ENCODE results near the gene ITGB8.
A peak's percentile ranks its signal among the peaks of the same experiment; 100 is the strongest.

The ITGB8 gene

DNA sequence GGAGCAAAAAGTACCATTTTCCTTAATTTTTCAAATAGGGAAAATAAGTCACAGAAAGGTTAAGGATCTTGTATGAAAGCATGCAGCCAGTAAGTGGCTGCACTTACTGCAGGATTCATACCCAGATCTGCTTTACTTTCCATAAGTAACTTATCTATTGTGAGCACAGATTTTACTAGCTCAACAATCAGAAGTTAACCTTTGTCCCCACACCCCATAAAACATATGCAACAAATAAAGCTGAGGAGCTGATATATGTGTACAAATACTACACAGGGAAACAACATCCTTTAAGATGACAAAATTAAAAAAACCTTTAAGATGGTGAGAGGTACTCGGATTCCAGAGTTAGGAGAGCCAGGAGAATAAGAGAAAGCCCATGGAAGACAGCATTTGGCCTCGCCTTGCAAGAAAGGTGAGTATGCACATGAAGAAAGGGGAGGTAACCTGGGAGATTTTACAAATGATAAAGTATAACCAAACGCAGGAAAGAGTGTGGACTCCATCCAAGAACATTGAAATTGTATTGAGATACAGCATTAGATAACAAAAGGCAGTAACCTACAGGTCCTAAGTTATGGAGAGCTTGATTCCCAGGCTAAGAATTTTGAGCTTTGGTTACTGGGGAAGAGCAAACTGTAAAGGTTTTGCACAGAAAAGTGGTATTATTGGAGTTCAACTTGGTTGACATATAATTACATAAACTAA lies 87.1 kb downstream of the ITGB8 start:
- no peak for DNase-seq

DNA sequence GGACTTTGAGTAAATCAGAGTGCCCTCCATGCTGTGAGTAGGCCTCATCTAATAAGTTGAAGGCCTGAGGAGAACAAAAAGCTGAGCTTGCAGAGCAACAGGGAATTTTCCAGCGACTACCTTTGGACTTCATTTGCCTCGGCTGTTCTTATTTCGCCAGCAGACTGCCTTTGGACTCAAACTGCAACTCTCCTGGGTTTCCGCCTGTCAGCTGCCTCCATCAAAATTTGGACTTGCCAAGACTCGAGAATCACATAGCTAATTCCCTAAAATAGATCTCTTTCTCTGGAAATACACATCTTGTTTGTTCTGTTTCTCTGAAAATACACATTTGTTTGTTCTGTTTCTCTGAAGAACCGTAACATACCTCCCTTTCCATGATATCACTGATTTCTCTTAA lies 93.8 kb downstream of the ITGB8 start:
- no peak for DNase-seq

- no peak for DNase-seq
These were observed 100.0 kb downstream of the ITGB8 start for GRCh38 chr7:20430664-20431063.

DNA sequence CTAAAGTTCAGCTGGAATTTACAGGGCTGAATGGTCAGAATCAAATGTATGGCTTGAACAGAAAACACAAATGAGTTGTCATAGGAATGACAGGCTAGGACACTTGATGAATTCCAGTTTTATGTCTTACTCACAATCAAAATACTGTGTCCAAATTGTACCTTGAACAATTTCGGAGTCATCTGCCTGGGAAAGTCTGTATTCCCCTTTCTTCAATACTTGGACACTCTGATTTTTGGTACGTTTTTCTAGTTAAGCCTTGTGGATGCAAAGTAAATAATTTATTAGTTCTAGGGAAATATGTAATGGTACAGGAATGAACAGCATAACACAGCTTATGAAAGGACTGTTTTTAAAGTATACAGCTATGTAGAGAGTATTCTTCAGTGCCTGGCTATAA lies 100.4 kb downstream of the ITGB8 start:
- DNase-seq = no peak

GRCh38 chr7:20432071-20432470 lies 101.4 kb downstream of the ITGB8 start:
- no peak for DNase-seq

DNA sequence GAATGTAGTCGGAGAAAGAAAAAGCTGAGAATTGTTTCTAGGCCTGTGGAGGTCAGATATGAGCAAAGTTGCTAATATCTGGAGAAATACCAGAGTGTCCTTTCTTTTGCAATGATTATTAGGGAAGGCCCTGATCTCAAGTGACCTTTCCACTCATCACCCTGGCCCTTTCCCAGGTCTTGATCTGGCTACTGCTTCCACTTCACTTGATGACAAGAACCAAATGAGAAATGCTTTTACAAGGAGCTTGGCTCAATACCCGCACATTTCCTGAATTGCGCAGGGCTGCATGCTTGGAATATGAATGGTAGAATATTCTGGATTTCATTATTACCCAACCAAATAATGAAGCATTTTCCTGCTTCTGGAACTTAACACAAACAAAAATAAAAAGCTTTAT lies 104.6 kb downstream of the ITGB8 start:
- DNase-seq = peak in 1 of 51 donors; percentile 9

DNA sequence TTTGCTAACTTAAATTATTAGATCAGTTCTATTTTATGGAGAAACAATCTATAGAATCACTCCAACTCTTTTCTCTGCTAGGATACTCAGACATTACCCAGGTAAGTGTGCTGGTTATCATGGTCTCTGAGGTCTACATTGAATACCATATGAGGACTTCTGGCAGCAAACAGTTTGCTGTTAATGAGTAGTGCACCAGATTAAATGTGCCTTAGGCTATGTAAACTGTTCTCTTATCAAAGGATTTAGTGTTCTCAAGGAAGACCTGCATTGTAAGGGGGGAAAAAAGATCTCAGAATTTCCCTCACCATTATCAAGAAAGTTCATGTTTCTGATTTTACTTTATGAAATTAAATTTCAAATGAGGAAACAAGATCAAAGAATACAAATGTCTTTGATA lies 107.5 kb downstream of the ITGB8 start:
- DNase-seq = no peak

GRCh38 chr7:20438694-20439376 lies 108.1 kb downstream of the ITGB8 start:
- no peak for DNase-seq

DNA sequence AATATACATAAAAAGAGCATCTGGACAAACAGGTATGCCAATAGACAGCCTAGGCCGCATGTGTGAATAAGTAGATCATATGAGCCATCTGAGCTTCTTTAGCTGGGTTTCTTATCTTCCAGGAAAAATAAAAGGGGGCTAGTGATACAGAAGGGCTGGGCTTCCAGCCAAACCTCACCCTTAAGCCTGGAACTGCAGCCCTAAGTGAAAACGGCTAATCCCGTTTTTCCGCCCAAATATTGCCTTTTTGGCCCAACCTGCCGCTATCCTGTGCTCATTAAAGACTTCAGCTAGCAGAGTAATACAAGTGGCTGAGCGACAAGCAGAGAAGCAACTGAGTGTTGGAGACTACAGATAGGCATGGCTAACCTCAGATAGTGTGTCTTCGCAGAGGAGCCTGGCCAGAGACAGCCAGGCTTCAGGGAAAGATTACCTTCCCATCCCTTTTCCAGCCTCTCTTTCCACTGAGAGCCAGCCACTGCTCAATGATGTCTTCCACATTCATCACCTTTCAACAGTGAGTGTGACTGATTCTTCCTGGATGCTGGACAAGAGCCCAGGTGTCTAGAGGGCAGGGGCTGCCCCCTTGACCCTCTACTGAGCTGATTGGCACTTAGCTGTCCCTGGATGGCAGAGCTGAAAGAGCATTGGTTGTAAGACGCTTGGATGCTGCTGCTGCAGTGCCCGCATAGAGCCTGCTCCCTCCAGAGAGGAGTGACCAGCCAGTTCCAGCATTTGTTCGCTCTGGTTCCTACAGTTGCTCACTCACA lies 108.9 kb downstream of the ITGB8 start:
- no peak for DNase-seq

DNA sequence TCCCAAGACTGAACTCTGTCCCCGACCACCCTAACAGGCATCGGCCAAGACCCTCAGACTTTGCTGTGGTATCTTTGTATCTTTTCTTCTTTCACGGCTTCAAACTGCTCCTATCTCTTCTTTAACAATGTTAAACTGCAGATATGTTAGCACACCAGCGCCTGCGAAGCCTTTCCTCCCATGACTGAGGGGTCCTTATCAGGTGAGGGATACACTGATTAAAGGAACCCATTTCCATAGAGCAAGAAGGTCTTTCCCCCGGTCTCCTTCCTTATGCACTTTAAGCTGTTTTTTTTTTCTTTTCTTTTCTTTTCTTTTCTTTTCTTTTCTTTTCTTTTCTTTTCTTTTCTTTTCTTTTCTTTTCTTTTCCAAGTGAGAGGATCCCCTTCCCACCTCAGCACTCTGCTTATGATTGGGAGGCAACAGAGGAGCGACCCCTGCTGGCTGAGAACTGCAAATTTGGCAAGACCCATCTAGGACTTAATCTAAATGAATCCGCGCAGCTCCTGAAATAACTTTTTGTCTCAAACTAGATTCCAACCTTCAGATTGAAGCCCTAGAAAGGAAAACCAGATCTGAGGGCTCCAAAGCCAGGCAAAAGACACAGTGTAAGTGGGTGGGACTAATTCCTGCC lies 109.9 kb downstream of the ITGB8 start:
- DNase-seq = peak in 10 of 51 donors; percentile 2 to 35 (median 6)

- DNase-seq = no peak
These were observed 110.6 kb downstream of the ITGB8 start for GRCh38 chr7:20441346-20441745.

- no peak for DNase-seq
These were observed 111.3 kb downstream of the ITGB8 start for GRCh38 chr7:20441991-20442441.

DNA sequence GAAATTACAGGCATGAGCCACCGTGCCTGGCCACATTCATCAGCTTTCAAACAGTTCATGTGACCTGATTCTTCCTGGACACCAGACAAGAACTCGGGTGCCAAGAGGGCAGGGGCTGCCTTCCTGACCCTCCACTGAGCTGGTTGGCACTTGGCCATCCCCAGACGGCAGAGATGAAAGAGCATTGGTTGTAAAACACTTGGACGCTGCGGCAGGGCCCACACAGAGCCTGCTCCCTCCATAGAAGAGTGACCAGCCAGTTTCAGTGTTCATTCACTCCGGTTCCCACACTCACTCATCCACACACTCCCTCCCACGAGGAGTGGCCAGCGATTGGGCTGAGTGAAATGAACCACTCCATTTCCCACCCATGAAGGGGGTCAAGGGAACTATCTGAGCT lies 112.3 kb downstream of the ITGB8 start:
- peak in 1 of 51 donors; percentile 3 for DNase-seq

DNA sequence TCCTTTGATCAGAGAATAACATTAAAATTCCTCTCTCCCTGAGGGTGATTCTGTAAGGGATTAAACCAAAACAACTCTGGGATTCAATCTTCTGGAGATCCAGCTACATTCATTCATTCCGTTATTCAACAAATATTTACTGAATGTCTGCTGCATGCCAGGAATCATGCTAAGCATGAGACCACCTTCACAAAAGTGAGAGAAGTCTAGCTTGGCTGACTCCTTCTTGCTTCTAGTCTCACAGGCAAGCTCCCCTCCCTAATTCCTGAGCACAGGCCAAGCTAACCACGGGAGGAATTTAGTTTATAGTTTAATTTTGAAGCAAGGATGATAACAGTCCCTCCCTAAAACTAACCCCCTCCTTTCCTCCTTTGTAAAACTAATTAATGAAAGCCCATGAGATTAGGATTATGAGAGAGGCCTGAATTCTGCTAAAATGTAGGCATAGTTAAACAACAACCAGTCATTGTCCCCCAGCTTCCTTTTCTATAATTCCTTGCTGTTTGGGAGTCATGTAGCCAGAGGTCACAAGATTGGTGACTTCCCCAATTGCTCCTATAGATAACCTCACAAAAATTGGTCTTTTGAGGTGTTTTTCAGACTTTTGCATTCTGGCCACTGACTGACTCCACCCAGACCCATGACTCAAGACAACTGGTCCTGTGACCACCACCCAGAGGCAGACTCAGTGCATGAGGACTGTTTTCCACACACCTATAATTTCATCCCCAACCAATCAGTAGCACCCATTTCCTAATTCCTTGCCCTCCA lies 113.5 kb downstream of the ITGB8 start:
- DNase-seq = no peak

GRCh38 chr7:20447021-20447650 lies 116.4 kb downstream of the ITGB8 start:
- DNase-seq = no peak

GRCh38 chr7:20449176-20449575 lies 118.5 kb downstream of the ITGB8 start:
- no peak for DNase-seq

DNA sequence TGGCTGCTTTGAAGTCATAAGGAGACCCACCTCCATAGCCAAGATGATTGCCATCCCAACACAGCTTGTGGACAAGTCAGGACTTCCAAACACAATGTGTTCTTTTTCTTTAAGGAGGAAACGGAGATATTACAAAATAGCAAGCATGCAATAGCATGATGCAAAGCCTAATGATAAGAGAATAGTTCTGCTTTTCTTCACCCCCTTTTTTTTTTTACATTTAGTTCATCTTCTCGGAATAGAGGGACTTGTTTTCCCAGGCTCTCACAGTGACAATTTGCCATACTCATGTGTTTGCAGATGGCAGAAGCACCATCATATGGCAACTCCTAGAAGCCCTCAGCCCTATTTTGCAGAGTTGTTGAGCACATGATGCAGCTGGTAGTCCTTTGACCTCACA lies 119.8 kb downstream of the ITGB8 start:
- DNase-seq = no peak

DNA sequence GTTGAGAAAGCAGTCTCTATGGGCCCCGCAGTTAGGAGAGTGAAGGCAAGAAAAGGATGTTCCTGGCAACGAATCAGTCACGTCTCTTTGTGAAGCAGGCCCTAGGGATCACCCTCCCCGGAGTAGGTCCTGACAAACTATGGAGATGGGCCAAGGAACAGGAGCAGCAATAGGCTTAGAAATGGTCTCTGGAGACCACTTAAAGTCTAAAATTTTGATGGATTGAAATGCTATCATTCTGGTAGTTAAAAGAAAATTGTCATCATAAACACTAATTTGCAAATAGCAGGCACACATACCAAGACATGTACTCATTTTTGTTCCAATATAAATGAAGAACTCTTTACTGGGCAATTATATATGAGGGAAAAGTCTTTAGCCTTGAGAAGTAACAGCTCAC lies 123.5 kb downstream of the ITGB8 start:
- DNase-seq = no peak

- DNase-seq = no peak
These were observed 126.0 kb downstream of the ITGB8 start for GRCh38 chr7:20456701-20457100.

DNA sequence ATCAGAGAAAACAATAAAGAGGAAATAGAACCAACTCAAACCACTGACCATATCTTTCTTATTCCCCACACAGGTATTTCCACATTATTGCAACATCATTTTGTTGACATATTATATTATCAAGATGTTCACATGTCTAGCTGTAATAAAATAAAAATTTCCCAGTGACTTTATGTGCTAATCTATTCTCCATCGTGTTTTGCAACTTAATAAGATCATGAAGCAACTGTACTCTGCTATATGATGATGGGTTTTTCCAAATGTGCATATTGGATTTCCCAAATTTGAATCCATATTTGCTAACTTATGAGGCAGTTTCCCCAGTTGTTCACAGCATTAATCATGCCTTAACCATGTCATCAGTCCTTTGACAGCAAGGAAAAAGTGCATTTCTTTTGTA lies 127.8 kb downstream of the ITGB8 start:
- no peak for DNase-seq

DNA sequence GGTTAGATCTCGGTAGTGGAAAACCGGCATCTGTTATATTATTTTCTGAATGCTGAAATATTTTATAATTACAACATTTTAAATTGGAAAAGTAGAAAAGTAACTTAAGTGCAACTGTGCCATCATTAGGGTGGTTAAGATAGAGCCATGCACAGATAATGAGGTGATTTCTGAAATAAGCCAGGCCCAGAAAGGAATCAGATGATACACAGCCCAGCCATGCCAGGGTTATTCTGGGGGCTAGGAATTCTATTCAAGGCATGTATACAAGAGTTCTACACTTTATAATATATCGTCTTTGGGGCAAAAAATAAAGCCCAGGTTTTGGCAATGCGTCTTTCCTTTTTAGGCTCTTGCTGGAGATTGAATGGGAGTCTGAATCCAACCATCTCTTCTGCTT lies 128.7 kb downstream of the ITGB8 start:
- no peak for DNase-seq

All from hypothalamus (tissue), 51 donors.